ENCODE results near the gene RPL31. TPM values are rescaled to one million over a fixed set of nuclear protein-coding genes. Genes with fewer than 3 reads are reported as not detected.

Gene RPL31
- total and polyA plus RNA-seq, 12 donors: 413 to 4,491 (median 1,112) TPM

DNA sequence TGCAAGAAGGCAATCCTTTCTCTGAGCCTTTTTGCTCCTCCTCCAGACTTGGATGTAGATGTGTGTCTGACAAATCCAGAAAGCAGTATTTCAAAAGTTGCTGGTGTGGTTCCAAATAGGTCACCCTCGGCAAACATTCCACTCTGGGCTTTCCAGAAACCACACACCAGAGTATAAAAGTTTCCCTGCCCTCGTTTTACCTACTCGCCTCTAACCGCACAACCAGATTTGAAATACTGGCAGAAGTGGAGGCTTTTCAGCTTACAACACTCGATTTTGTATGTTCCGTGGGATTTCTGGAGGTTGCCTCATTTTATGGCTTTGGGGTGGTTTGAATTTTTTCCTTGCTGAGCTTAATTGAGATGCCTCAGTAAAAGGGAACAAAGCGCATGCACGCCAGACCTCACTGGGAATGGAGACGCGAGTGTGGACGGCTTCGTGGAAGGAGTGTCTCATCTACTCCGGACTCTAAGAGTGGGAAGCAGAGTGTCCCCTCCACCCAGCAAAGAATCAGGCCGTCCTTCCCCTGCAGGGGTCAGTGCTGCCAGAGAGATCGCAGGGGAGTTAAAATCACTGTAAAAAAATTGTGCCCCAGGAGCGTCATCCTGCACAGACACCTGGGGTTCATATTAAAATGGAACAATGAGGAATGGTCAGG lies 44.0 kb upstream of the RPL31 start:
- Histone ChIP-seq H3K4me3 (no peak overlapping the region), H3K4me1 (replicated peaks in 1 of 2) (peaks cover 0 to 10% of the 10 kb centered on the region in 2 donors), H3K9me3 (replicated peaks in 1 of 3) (no peaks in the 10 kb centered on the region), H3K36me3 (replicated peaks in 1 of 2) (no peaks in the 10 kb centered on the region), H3K27me3 (no peaks in the 10 kb centered on the region), H3K27ac (peak overlapping the region in 2 of 5 donors; percentile 52 to 75)
- 58 to 64% (median 59%) methylated on average over 16 of the region's 16 CpGs for WGBS, 4 donors
- TF ChIP-seq, protein P1, sequence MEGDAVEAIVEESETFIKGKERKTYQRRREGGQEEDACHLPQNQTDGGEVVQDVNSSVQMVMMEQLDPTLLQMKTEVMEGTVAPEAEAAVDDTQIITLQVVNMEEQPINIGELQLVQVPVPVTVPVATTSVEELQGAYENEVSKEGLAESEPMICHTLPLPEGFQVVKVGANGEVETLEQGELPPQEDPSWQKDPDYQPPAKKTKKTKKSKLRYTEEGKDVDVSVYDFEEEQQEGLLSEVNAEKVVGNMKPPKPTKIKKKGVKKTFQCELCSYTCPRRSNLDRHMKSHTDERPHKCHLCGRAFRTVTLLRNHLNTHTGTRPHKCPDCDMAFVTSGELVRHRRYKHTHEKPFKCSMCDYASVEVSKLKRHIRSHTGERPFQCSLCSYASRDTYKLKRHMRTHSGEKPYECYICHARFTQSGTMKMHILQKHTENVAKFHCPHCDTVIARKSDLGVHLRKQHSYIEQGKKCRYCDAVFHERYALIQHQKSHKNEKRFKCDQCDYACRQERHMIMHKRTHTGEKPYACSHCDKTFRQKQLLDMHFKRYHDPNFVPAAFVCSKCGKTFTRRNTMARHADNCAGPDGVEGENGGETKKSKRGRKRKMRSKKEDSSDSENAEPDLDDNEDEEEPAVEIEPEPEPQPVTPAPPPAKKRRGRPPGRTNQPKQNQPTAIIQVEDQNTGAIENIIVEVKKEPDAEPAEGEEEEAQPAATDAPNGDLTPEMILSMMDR (IDR thresholded peaks at IDR 0.05): no peak
- no peak for TF ChIP-seq POLR2A (IDR thresholded peaks at IDR 0.05)
- DNase-seq: peak; percentile 58 to 80 (median 71)
- intact Hi-C loops (cut with DNase I): no loop called here

DNA sequence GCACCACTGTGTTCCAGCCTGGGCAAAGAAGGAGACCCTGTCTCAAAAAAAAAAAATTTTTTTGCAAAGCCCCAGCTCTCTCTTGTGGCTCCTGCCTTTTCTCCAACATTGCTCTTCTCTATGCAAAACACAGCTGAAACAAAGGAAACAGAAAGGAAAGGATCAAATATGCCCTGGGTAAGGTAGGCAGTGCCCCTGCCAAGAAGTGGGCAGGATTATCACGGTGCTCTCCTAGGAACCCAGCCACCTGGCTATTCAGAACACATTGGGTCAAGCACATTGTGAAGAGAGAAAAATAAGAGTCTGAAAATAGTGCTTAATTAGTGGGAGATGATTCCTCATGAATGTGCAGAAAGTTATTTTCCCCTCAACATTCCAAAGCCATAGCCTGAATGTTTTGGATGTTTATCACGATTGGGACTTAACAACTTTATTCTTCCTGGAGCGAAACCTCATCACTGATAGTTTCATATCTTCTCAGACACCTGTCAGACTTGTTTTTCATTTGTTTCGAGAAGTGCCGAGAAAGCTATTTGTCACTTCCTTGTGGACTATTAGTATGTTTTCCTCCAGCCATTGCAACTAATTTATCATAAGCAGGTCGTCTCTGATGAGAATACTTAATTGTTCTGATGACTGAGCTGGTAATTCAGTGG lies 42.7 kb upstream of the RPL31 start:
- intact Hi-C loops (cut with DNase I): no loop called here
- no peaks in the 10 kb centered on the region for H3K9me3 ChIP-seq (replicated peaks in 1 of 3)
- peaks cover 0 to 10% of the 10 kb centered on the region in 2 donors for H3K4me1 ChIP-seq (replicated peaks in 1 of 2)
- no peak overlapping the region for H3K27ac ChIP-seq
- H3K27me3 ChIP-seq: no peaks in the 10 kb centered on the region
- 53 to 71% (median 66%) methylated on average over 6 of the region's 6 CpGs for WGBS, 4 donors
- no peak for DNase-seq
- no peak overlapping the region for H3K4me3 ChIP-seq
- H3K36me3 ChIP-seq (replicated peaks in 1 of 2): no peaks in the 10 kb centered on the region
- no peak for TF ChIP-seq POLR2A (IDR thresholded peaks at IDR 0.05)
- TF ChIP-seq, protein P1 (IDR thresholded peaks at IDR 0.05): no peak

DNA sequence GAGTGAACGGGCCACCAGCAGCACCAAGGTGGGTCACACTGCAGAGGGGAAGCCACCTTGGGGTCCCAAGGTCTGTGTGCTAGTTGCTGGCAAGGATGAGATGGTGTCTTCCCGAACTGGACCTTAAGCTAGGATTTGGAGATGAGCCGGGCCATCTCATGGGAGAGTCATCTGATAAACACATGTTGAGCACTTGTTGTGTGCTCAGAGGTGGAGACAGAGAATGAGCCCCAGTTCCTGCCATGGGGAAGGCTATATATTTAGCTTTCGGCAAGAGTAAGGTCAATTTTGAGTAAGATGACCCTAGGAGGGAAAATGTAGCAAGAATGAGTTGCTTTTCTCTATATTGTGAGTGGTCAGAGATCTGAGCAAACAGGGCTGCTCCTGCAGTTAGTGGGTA lies 41.4 kb upstream of the RPL31 start:
- WGBS, 4 donors: 73 to 89% (median 85%) methylated on average over 4 of the region's 4 CpGs
- peaks cover 0 to 10% of the 10 kb centered on the region in 2 donors for H3K4me1 ChIP-seq (replicated peaks in 1 of 2)

DNA sequence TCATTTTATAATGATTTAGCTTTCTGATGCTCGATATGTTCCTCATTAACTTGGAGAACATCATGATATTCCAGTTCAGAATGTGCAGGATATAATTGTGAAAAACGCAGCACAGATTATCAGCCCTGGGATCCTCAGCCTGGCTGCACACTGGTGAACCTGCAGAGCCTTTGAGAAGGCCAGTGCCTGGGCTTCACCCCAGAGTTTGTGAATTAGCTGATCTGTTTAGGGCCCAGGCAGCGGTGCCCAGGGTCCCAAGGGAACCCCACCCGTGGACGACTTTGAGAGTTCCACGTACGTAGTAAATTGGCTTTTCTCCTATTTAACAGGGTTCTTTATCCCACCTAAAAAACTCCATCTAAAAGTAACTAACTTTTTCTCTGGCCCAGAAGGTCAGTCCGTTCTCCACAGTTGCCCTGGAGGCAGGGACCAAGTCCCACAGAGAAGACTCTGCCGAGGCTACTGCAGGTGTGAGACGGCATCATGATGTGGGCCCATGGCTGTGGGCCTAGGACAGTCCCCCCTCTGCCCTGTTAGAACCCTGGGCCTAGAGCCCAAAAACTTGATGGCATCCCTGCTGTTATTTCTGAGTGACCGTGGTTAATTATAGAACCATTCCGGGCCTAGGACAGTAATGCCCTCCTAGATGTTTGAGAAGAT lies 39.6 kb upstream of the RPL31 start:
- Histone ChIP-seq H3K27ac (no peak overlapping the region), H3K4me1 (replicated peaks in 1 of 2) (peaks cover 0 to 9% of the 10 kb centered on the region in 2 donors)

More for the DNA sequence above, 41.4 kb upstream of the RPL31 start:
- Histone ChIP-seq H3K36me3 (replicated peaks in 1 of 2) (no peaks in the 10 kb centered on the region), H3K27ac (no peak overlapping the region), H3K4me3 (no peak overlapping the region), H3K9me3 (replicated peaks in 1 of 3) (no peaks in the 10 kb centered on the region), H3K27me3 (no peaks in the 10 kb centered on the region)
- intact Hi-C loops (cut with DNase I): no loop called here
- no peak for DNase-seq
- no peak for TF ChIP-seq POLR2A (IDR thresholded peaks at IDR 0.05)
- TF ChIP-seq, protein P1 (IDR thresholded peaks at IDR 0.05): no peak

More for the DNA sequence above, 39.6 kb upstream of the RPL31 start:
- H3K4me3 ChIP-seq: no peak overlapping the region
- 85 to 92% (median 91%) methylated on average over 7 to 12 of the region's 12 CpGs for WGBS, 4 donors
- intact Hi-C loops (cut with DNase I): no loop called here
- no peak for TF ChIP-seq POLR2A (IDR thresholded peaks at IDR 0.05)
- TF ChIP-seq, protein P1 (IDR thresholded peaks at IDR 0.05): no peak
- DNase-seq: no peak
- no peaks in the 10 kb centered on the region for H3K9me3 ChIP-seq (replicated peaks in 1 of 3)
- H3K27me3 ChIP-seq: no peaks in the 10 kb centered on the region
- no peaks in the 10 kb centered on the region for H3K36me3 ChIP-seq (replicated peaks in 1 of 2)

All from adrenal gland (tissue), 12 donors.